ENCODE measurements around the gene PHLDB2.

DNA sequence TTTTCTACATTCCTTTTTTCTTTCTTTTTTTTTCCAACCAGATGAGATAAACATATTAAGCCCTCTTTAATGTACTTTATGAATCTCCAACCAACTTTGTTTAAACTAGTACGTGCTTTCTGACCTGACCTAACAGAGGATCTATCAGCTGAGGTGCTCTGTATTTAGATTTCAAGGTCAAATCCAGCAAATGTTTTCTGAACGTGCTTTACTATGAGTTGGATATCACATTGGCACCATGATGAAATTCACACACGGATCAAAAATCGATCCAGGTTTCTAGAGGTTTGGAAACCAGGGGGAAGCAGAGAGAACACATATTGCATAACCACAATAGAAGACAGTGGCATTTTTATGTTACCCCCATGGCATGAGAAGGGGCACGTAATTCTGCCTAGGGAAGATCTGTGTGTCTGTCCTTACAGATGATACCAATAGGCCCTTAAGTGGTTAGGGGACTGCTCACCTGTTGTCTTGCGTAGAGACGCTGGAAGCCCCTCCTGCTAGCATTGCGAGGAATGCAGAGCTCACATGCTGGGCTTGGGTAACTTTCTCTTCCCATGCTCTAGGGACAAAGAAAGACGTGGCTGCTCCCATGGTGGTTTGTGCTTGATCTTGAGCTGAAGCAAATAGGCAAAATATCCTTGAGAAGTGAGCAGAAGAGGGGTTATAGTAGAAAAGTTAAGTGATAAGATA, 60.5 kb downstream of the PHLDB2 start:
- no peak for TF ChIP-seq ZNF274 (IDR thresholded peaks at IDR 0.05; ENCODE audit: low read depth, low read length)
- TF ChIP-seq YY1 (IDR thresholded peaks at IDR 0.05; ENCODE audit: insufficient read depth, insufficient read length) = no peak
- TF ChIP-seq SUZ12 (IDR thresholded peaks at IDR 0.05; ENCODE audit: extremely low read depth, insufficient read depth, insufficient read length) = no peak
